ENCODE results near the gene DMAC2. TPM values are rescaled to one million over a fixed set of nuclear protein-coding genes. Genes with fewer than 3 reads are reported as not detected.

Gene DMAC2
- total RNA-seq, 4 donors from 2014 or later: 39.1 to 53.1 (median 44.2) TPM

- no peak for DNase-seq
- Histone ChIP-seq H3K9me3 (no peaks in the 10 kb centered on the region), H3K27me3 (no peaks in the 10 kb centered on the region), H3K27ac (no peak overlapping the region), H3K36me3 (no peaks in the 10 kb centered on the region), H3K4me1 (peaks cover 27 to 38% of the 10 kb centered on the region in 2 donors), H3K4me3 (replicated peaks in 1 of 3) (no peak overlapping the region)
- intact Hi-C loops (cut with DNase I): no loop called here
- TF ChIP-seq CTCF (IDR thresholded peaks at IDR 0.05) (no peak), POLR2A (IDR thresholded peaks at IDR 0.05) (no peak)
- 91 to 93% methylated on average over 2 of the region's 2 CpGs for WGBS, 2 donors
Measured at GRCh38 chr19:41399525-41399924, 40.2 kb downstream of the DMAC2 start.

GRCh38 chr19:41399091-41399490, 40.6 kb downstream of the DMAC2 start:
- Histone ChIP-seq H3K27me3 (no peaks in the 10 kb centered on the region), H3K4me3 (replicated peaks in 1 of 3) (no peak overlapping the region), H3K9me3 (no peaks in the 10 kb centered on the region), H3K36me3 (no peaks in the 10 kb centered on the region), H3K4me1 (peaks cover 27 to 33% of the 10 kb centered on the region in 2 donors), H3K27ac (no peak overlapping the region)
- intact Hi-C loops (cut with DNase I): no loop called here
- no peak for DNase-seq
- WGBS, 2 donors: 83 to 84% methylated on average over 3 of the region's 3 CpGs
- TF ChIP-seq POLR2A (IDR thresholded peaks at IDR 0.05) (no peak), CTCF (IDR thresholded peaks at IDR 0.05) (no peak)

- no peak for TF ChIP-seq CTCF (IDR thresholded peaks at IDR 0.05)
- TF ChIP-seq POLR2A (IDR thresholded peaks at IDR 0.05): no peak
- intact Hi-C loops (cut with DNase I): no loop called here
- Histone ChIP-seq H3K4me3 (replicated peaks in 1 of 3) (peak overlapping the region in 2 of 3 donors; percentile 64 to 88), H3K36me3 (no peaks in the 10 kb centered on the region), H3K4me1 (peaks cover 26 to 28% of the 10 kb centered on the region in 2 donors), H3K9me3 (no peaks in the 10 kb centered on the region), H3K27ac (no peak overlapping the region), H3K27me3 (no peaks in the 10 kb centered on the region)
- 25 to 34% methylated on average over 3 of the region's 3 CpGs for WGBS, 2 donors
- no peak for DNase-seq
Measured at GRCh38 chr19:41398598-41398997, 41.1 kb downstream of the DMAC2 start.

- Histone ChIP-seq H3K27me3 (no peaks in the 10 kb centered on the region), H3K4me3 (replicated peaks in 1 of 3) (peak overlapping the region; percentile 49 to 88 (median 64)), H3K4me1 (peaks cover 21 to 23% of the 10 kb centered on the region in 2 donors), H3K36me3 (no peaks in the 10 kb centered on the region), H3K27ac (peak overlapping the region; percentile 82 to 90 (median 88)), H3K9me3 (no peaks in the 10 kb centered on the region)
- DNase-seq: no peak
- TF ChIP-seq POLR2A (IDR thresholded peaks at IDR 0.05) (no peak), CTCF (IDR thresholded peaks at IDR 0.05) (no peak)
- intact Hi-C loops (cut with DNase I): no loop called here
- WGBS, 2 donors: 0% methylated on average over 5 of the region's 5 CpGs
Measured at GRCh38 chr19:41398050-41398418, 41.7 kb downstream of the DMAC2 start.

GRCh38 chr19:41397086-41398049, 42.3 kb downstream of the DMAC2 start, which contains the start of the genes BCKDHA and EXOSC5:
TSS of gene BCKDHA (plus strand) at chr19:41397818. CDS start at chr19:41397828, 10 bp downstream.
TSS of gene EXOSC5 (minus strand) at chr19:41397359. CDS start at chr19:41397328, 31 bp downstream.
- intact Hi-C loops (cut with DNase I): no loop called here
- Histone ChIP-seq H3K27me3 (no peaks in the 10 kb centered on the region), H3K4me1 (peaks cover 16 to 18% of the 10 kb centered on the region in 2 donors), H3K36me3 (no peaks in the 10 kb centered on the region), H3K27ac (peak within 1 kb of the TSS; percentile 82 to 90 (median 88)), H3K9me3 (no peaks in the 10 kb centered on the region), H3K4me3 (replicated peaks in 1 of 3) (peak within 1 kb of the TSS; percentile 49 to 88 (median 64))
- 0 to 1% methylated on average over 30 to 44 of the region's 50 CpGs for WGBS, 2 donors
- TF ChIP-seq POLR2A (IDR thresholded peaks at IDR 0.05) (peak in 1 of 2 donors; percentile 48), CTCF (IDR thresholded peaks at IDR 0.05) (peak in 1 of 6 experiments; percentile 8)
- peak; percentile 100 for DNase-seq
